ENCODE measurements around the gene MYOF. TPM values are rescaled to one million over a fixed set of nuclear protein-coding genes. Genes with fewer than 3 reads are reported as not detected.

MYOF gene
- total and polyA plus RNA-seq, 9 of the 15 experiments (the other 6 are each of a cell fraction or from before 2014, with no cell fraction given), result 0.06 to 0.27 TPM; not detected in 7

- TF ChIP-seq MNT (conservative IDR thresholded peaks at IDR 0.05) (peak; percentile 51 to 84; a peak in 3 of 4 replicates), GABPA (tag; conservative IDR thresholded peaks at IDR 0.05; ENCODE audit: low read depth) (peak; percentile 91), MGA (IDR thresholded peaks at IDR 0.05) (peak; percentile 54), ZNF639 (CRISPR knock-in tag; conservative IDR thresholded peaks at IDR 0.05 in 1 of 2, IDR thresholded peaks at IDR 0.05 in 1 of 2) (no peak), MIER1 (IDR thresholded peaks at IDR 0.05; ENCODE audit: low read depth) (no peak), RBFOX2 (IDR thresholded peaks at IDR 0.05; ENCODE audit: low read depth, low read length) (peak; percentile 91), MAZ (CRISPR knock-in tag; conservative IDR thresholded peaks at IDR 0.05 in 1 of 2, IDR thresholded peaks at IDR 0.05 in 1 of 2) (0 out of 4 replicates have a peak, but pooled peaks of 1 of the 2 experiments have one; percentile 14), ZNF431 (CRISPR knock-in tag; IDR thresholded peaks at IDR 0.05) (0 out of 2 replicates have a peak, but pooled peaks have one; percentile 31), HCFC1 (IDR thresholded peaks at IDR 0.05; ENCODE audit: low read depth, low read length) (0 out of 2 replicates have a peak, but pooled peaks have one; percentile 34), SMAD3 (CRISPR knock-in tag; conservative IDR thresholded peaks at IDR 0.05) (no peak)
Measured at GRCh38 chr10:93496322-93497041, 14.3 kb upstream of the MYOF start, which contains the start of gene CEP55 (continued).

Data from K562 (cell line).